GM21381 (cell line): ENCODE data around the gene ZNF445.
A peak's percentile ranks its signal among the peaks of the same experiment; 100 is the strongest.
"Not testable (repeated sequence)": the region's sequence is repeated elsewhere in the genome, so short reads cannot be mapped to it uniquely, and the experiment has no call there.

ENCODE experiments used
- ATAC-seq: cut with Tn5 transposase; IDR thresholded peaks from one replicate; pipeline ENCODE4 v1.9.1; 2021; ENCODE audit warnings: mild to moderate bottlenecking, moderate library complexity; ENCODE audit not compliant: unreplicated experiment

Gene ZNF445

GRCh38 chr3:44477312-44478030, at the start of gene ZNF445:
Gene ZNF445 (minus strand): TSS chr3:44477670. CDS start chr3:44455549, 22,121 bp downstream.
- peak; percentile 74 for ATAC-seq

GRCh38 chr3:44525060-44525459, 47.6 kb upstream of the ZNF445 start:
- no peak for ATAC-seq

- no peak for ATAC-seq
Observed at GRCh38 chr3:44522494-44522933, 45.0 kb upstream of the ZNF445 start.

GRCh38 chr3:44521721-44522120, 44.3 kb upstream of the ZNF445 start:
- no peak for ATAC-seq

GRCh38 chr3:44518782-44519156, 41.3 kb upstream of the ZNF445 start:
- no peak for ATAC-seq

GRCh38 chr3:44516230-44516629, 38.8 kb upstream of the ZNF445 start:
- ATAC-seq: no peak

GRCh38 chr3:44513513-44513912, 36.0 kb upstream of the ZNF445 start:
- ATAC-seq: no peak

- ATAC-seq: no peak
Observed at GRCh38 chr3:44511238-44511566, 33.7 kb upstream of the ZNF445 start.

- ATAC-seq: peak; percentile 34
Observed at GRCh38 chr3:44510000-44510368, 32.5 kb upstream of the ZNF445 start.

GRCh38 chr3:44509393-44509921, 32.0 kb upstream of the ZNF445 start:
- no peak for ATAC-seq

GRCh38 chr3:44506961-44507360, 29.5 kb upstream of the ZNF445 start:
- ATAC-seq: no peak

GRCh38 chr3:44506556-44506955, 29.1 kb upstream of the ZNF445 start:
- no peak for ATAC-seq

GRCh38 chr3:44504566-44504965, 27.1 kb upstream of the ZNF445 start:
- ATAC-seq: no peak

- not testable (repeated sequence) for ATAC-seq
Observed at GRCh38 chr3:44503178-44503577, 25.7 kb upstream of the ZNF445 start.

GRCh38 chr3:44501971-44502370, 24.5 kb upstream of the ZNF445 start:
- ATAC-seq: no peak

- not testable (repeated sequence) for ATAC-seq
Observed at GRCh38 chr3:44499899-44500168, 22.4 kb upstream of the ZNF445 start.

- no peak for ATAC-seq
Observed at GRCh38 chr3:44499149-44499898, 21.9 kb upstream of the ZNF445 start.

- ATAC-seq: no peak
Observed at GRCh38 chr3:44495636-44496415, 18.4 kb upstream of the ZNF445 start.

- ATAC-seq: no peak
Observed at GRCh38 chr3:44492496-44492895, 15.0 kb upstream of the ZNF445 start.

GRCh38 chr3:44482721-44483120, 5.3 kb upstream of the ZNF445 start:
- ATAC-seq: no peak

- no peak for ATAC-seq
Observed at GRCh38 chr3:44478606-44479094, 1.2 kb upstream of the ZNF445 start.

- no peak for ATAC-seq
Observed at GRCh38 chr3:44478055-44478468, 592 bp upstream of the ZNF445 start.
